ENCODE data around the gene RHOC.

RHOC gene

DNA sequence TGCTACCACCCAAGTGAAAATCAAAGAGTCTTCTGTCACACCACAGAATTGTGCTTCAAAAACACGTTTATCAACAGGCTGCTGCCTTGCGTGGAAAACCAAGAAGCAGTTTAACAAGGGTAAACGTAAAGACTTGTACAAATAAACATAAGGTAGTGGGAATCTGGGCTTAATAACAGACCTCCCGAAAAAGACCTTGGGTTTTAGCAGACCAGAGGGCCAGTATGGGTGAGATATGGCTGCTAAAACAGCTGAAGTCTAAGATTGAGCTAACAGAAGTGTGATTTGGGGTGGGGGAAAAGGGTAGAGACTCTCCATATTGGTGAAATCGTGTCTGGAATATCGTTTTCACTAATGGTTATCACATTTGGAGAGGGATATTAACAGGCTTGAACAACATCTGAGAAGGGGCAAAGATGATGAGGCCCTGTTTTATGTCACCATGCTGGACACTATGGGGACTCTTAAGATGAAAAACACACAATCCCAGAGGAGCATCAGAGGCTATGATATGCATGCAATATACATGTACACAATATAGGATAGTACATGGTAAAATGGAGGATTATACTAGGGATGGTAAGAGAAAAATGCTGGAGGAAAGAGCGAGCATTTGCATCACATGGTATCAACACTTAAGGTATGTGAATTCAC is 31.1 kb downstream of the RHOC start:
- DNase-seq = no peak

DNA sequence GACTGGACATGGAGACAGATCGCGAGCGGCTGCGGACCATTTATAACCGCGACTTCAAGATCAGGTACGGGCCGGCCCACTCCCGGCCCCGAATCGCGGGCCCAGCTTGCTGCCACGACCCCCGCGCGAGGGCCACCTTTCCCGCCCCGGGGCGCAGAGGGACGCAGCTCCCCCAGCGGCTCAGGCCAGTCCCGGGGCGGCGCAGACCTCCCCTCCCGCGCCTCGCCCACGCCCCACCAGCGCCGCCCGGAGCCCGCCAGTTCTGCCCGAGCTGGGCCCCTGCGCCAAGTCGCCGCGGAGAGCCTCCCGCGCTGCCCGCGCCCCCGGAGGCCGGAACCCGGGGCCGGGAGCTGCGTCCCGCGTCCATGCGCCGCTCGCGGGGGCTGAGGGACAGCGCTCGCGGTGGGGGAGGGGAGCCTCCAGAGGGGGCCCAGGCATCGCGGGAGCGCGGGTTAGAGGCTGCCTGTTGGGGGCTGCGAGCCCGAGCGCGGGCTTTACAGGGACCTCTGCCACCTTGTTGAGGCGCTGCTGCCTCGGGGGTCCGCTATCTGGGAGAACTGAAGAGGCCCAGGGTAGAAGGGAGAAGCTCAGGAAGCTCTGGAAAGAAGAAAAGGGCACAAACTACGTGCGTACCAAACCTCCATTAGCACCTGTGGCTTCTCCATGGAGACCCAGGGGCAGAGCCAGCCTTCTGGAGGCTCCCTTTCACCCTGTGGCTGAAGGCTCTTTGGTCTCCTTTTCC is 31.8 kb downstream of the RHOC start:
- peak; percentile 15 for DNase-seq

DNA sequence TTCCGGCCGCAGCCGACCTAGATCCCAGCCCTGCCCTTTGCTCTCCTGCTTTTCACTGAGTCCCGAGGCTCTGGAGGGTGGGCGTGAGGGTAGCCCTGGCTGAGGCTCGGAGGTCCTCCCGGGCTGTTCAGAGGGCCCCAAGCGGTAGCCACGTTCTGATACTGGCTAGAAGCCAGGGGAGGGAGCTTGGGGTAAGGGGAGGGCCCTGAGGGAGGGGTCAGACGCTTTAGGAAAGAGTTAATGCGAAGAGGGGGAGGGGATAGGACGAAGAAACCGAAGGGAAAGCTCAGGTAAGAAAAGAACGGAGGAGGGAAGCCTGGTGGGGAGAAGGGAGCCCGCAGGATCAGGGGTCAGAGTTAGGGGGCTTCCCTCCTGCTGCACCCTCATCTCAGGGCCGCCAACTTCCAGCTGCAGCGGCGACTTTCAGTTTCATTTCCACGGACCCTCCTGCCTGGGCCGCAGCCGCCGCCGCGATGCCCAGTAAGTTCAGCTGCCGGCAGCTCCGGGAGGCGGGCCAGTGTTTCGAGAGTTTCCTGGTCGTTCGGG is 32.4 kb downstream of the RHOC start, which contains the start of gene MOV10:
TSS of gene MOV10 (plus strand) at position 220 of the 546 bp plus-strand sequence. CDS start at position 474, 254 bp downstream.
- DNase-seq = peak; percentile 76

DNA sequence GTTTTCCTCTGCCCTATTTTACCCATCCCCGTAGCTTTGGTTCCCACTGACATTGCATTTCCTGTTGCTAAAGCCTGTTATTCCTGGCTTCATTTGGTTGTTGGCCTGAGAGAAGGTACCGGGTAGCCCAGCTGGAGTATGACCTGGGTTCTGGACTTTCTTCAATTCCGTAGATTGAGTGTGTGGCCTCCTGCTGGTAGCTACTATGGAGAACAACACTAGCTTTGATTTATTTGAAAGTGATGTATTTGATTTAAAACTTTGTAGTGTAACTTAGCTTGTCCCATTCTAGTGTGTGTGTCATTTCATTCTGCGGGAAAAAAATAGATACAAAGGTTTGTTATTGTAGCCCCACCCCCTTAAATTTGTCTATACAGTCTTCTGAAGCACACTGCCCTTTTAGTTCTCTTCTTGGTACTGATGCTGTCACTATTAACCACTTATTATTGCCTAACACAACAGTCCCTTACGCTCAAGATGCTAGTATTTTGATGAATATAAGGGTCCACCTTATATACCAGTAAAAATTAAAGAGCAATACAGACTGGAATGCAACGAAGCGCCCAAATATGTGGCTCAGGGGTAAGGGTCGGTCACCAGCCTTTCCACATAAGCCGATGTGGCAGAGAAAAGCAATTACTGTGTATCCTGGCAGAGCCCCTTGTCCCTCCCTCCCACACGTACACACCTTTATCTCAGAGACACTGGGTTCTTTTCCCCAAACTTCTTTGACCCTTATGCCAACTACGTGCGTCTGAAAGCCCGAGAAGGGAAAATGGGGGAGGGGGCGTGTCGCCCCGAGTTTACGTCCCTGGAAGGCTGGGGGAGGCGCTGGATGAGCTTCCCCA is 33.1 kb downstream of the RHOC start:
- DNase-seq = no peak

GRCh38 chr1:112672842-112673241 is 34.1 kb downstream of the RHOC start:
- DNase-seq = no peak

- no peak for DNase-seq
Observed at GRCh38 chr1:112672009-112672408, 34.9 kb downstream of the RHOC start.

- DNase-seq = no peak
Observed at GRCh38 chr1:112666946-112667345, 40.0 kb downstream of the RHOC start.

DNA sequence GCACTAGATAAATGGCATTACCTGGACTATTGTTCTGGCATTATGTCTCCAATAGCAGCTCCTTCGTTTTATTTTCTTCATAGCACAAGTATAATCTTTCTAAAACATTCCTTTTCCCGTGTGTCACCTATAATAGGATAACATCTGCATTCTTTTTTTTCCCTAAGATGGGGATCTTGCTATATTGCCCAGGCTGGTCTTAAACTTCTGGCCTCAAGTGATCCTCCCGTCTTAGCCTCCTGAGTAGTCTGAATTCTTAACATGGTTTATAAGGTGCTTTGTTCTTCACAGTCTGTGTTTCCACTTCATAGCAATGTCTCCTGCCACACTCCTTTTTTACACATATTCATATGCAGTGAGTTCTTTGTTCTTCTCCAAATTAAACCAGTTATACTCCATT is 41.1 kb downstream of the RHOC start:
- DNase-seq = no peak

GRCh38 chr1:112651205-112651604 is 55.7 kb downstream of the RHOC start:
- DNase-seq = no peak

Data from KG1 (cell line).